ENCODE data around the gene ANLN.

The ANLN gene, protein sequence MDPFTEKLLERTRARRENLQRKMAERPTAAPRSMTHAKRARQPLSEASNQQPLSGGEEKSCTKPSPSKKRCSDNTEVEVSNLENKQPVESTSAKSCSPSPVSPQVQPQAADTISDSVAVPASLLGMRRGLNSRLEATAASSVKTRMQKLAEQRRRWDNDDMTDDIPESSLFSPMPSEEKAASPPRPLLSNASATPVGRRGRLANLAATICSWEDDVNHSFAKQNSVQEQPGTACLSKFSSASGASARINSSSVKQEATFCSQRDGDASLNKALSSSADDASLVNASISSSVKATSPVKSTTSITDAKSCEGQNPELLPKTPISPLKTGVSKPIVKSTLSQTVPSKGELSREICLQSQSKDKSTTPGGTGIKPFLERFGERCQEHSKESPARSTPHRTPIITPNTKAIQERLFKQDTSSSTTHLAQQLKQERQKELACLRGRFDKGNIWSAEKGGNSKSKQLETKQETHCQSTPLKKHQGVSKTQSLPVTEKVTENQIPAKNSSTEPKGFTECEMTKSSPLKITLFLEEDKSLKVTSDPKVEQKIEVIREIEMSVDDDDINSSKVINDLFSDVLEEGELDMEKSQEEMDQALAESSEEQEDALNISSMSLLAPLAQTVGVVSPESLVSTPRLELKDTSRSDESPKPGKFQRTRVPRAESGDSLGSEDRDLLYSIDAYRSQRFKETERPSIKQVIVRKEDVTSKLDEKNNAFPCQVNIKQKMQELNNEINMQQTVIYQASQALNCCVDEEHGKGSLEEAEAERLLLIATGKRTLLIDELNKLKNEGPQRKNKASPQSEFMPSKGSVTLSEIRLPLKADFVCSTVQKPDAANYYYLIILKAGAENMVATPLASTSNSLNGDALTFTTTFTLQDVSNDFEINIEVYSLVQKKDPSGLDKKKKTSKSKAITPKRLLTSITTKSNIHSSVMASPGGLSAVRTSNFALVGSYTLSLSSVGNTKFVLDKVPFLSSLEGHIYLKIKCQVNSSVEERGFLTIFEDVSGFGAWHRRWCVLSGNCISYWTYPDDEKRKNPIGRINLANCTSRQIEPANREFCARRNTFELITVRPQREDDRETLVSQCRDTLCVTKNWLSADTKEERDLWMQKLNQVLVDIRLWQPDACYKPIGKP

DNA sequence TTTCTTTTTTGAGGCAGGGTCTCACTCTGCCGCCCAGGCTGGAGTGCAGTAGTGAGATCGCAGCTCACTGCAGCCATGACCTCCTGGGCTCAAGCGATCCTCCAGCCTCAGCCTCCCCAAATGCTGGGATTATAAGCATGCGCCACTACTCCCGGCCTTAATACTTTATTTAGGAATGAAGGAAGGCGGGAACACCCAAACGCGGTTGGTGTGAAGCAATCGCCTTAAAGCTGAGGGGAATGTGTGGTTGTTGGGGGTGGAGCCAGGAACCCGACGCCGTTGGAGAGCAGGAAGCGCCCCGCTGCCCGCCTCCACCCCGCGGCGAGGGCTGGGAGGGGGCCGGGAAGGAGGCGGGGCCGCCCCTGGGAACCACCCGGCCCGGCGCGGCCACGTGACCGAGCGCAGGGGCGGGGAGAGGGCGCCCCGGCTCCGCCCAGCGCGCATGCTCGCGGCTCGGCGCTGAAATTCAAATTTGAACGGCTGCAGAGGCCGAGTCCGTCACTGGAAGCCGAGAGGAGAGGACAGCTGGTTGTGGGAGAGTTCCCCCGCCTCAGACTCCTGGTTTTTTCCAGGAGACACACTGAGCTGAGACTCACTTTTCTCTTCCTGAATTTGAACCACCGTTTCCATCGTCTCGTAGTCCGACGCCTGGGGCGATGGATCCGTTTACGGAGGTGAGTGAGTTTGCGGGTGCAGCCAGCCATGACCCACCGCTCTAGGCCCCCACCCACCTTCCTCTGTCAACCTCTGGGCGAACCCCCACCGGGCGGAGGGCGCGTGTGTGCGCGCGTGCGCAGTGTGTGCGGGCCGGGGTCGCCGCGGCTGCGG, at the start of gene ANLN:
Gene ANLN (plus strand): TSS at position 492 of the 828 bp plus-strand sequence. CDS start 165 bp downstream, at position 657.
- no peaks in the 10 kb centered on the region for H3K27me3 ChIP-seq (ENCODE audit: control insufficient read depth, insufficient read depth, low read length)
- no peaks in the 10 kb centered on the region for H3K36me3 ChIP-seq (ENCODE audit: control insufficient read depth, insufficient read depth, low read length)
- H3K4me3 ChIP-seq (ENCODE audit: low read length), result peak within 1 kb of the TSS; percentile 84
- no peak within 1 kb of the TSS for H3K9ac ChIP-seq (ENCODE audit: low read length)
- peaks cover 5% of the 10 kb centered on the region for H3K4me1 ChIP-seq (ENCODE audit: control insufficient read depth, insufficient read depth, low read length)
- peak within 1 kb of the TSS; percentile 74 for H3K27ac ChIP-seq (ENCODE audit: low read depth, low read length)

DNA sequence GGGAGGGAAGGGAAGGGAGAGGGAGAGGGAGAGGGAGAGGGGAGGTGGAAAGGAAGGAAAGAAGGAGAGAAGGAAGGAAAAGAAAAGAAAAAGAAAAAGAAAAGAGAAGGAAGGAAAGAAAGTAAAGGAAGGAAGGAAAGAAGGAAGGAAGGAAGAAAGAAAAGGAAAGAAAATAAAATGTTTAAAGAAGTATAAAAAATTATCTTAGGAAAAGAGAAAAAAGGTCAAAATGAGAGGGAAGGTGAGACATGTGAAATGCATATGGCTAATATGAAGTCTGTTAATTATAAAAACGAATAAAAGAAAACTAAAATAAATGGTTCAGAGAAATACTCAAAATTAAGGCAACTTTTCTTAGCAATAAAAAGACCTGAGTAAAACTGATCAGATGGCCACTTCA, 46.1 kb upstream of the ANLN start:
- H3K27ac ChIP-seq (ENCODE audit: low read depth, low read length), result no peak overlapping the region
- no peaks in the 10 kb centered on the region for H3K36me3 ChIP-seq (ENCODE audit: control insufficient read depth, insufficient read depth, low read length)
- H3K9ac ChIP-seq (ENCODE audit: low read length), result no peak overlapping the region
- H3K27me3 ChIP-seq (ENCODE audit: control insufficient read depth, insufficient read depth, low read length), result no peaks in the 10 kb centered on the region
- H3K4me3 ChIP-seq (ENCODE audit: low read length), result no peak overlapping the region
- H3K4me1 ChIP-seq (ENCODE audit: control insufficient read depth, insufficient read depth, low read length), result no peaks in the 10 kb centered on the region

DNA sequence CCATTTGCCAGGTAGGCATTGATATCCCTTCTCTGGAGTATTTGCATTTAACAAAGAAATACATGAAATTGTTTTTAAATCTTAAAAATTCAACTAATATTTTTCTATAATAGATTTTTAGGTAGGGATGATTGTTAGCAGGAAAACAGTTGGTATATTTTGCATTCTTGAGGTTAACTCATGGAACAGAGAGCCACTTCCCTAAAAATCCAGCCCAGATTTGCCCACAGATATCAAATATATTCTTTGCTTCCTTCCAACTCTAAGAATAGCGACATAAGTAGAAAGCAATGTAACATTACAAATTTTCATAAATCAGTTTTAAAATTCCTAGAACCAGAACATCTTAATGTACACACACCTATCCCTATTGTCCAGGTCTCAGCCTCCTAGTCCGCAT, 45.0 kb upstream of the ANLN start:
- no peaks in the 10 kb centered on the region for H3K4me1 ChIP-seq (ENCODE audit: control insufficient read depth, insufficient read depth, low read length)
- no peak overlapping the region for H3K27ac ChIP-seq (ENCODE audit: low read depth, low read length)
- H3K9ac ChIP-seq (ENCODE audit: low read length), result no peak overlapping the region
- H3K36me3 ChIP-seq (ENCODE audit: control insufficient read depth, insufficient read depth, low read length), result no peaks in the 10 kb centered on the region
- no peak overlapping the region for H3K4me3 ChIP-seq (ENCODE audit: low read length)
- H3K27me3 ChIP-seq (ENCODE audit: control insufficient read depth, insufficient read depth, low read length), result no peaks in the 10 kb centered on the region

DNA sequence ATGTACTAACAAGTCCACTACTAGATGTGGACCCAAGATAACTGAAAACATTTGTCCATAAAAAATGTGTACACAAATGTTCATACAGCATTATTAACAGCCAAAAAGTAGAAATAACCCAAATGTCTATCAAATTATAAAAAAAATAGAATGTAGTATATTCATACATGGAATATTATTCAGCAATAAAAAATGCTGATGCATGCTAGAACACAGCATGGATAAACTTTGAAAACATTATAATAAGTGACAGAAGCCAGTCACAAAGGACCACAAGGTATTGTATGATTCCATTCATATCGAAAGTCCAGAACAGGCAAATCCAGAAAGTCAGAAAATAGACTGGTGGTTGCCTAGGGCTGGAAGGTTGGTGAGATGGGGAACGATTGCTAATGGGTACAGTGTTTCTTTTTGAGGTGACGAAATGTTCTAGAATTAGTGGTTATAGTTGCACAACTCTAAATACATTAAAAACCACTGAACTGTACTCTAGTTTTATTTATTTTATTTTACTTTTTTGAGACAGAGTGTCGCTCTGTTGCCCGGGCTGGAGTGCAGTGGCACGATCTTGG, 43.3 kb upstream of the ANLN start:
- H3K27me3 ChIP-seq (ENCODE audit: control insufficient read depth, insufficient read depth, low read length), result no peaks in the 10 kb centered on the region

GRCh38 chr7:36348256-36348655, 41.4 kb upstream of the ANLN start:
- Histone ChIP-seq H3K27me3 (ENCODE audit: control insufficient read depth, insufficient read depth, low read length) (no peaks in the 10 kb centered on the region), H3K4me1 (ENCODE audit: control insufficient read depth, insufficient read depth, low read length) (no peaks in the 10 kb centered on the region), H3K27ac (ENCODE audit: low read depth, low read length) (no peak overlapping the region), H3K9ac (ENCODE audit: low read length) (no peak overlapping the region), H3K36me3 (ENCODE audit: control insufficient read depth, insufficient read depth, low read length) (no peaks in the 10 kb centered on the region), H3K4me3 (ENCODE audit: low read length) (no peak overlapping the region)

More for the DNA sequence above, 43.3 kb upstream of the ANLN start:
- H3K4me1 ChIP-seq (ENCODE audit: control insufficient read depth, insufficient read depth, low read length), result no peaks in the 10 kb centered on the region
- no peak overlapping the region for H3K9ac ChIP-seq (ENCODE audit: low read length)
- no peaks in the 10 kb centered on the region for H3K36me3 ChIP-seq (ENCODE audit: control insufficient read depth, insufficient read depth, low read length)
- H3K4me3 ChIP-seq (ENCODE audit: low read length), result no peak overlapping the region
- no peak overlapping the region for H3K27ac ChIP-seq (ENCODE audit: low read depth, low read length)

- Histone ChIP-seq H3K27ac (ENCODE audit: low read depth, low read length) (no peak overlapping the region), H3K27me3 (ENCODE audit: control insufficient read depth, insufficient read depth, low read length) (no peaks in the 10 kb centered on the region), H3K4me3 (ENCODE audit: low read length) (no peak overlapping the region), H3K4me1 (ENCODE audit: control insufficient read depth, insufficient read depth, low read length) (no peaks in the 10 kb centered on the region), H3K36me3 (ENCODE audit: control insufficient read depth, insufficient read depth, low read length) (no peaks in the 10 kb centered on the region), H3K9ac (ENCODE audit: low read length) (no peak overlapping the region)
These were observed 40.9 kb upstream of the ANLN start for GRCh38 chr7:36348771-36349170.

DNA sequence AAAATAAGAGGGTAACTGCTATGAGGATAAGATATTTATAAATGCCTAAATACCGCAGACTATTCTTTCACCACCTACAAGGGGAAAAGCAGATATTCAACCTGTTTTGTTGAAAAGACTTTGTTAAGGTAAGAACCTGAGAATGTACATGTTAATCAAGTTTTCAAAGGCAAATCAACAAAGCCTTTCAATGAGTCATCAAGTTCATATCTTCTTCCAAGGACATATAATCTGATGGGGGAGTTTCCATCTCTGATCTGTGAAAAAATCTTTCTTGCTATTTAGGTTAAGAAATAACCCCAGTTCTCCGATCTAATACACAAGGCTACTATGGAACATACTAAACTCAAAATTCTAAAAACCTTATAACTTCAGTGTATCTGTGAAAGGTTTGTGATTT, 40.0 kb upstream of the ANLN start:
- Histone ChIP-seq H3K4me1 (ENCODE audit: control insufficient read depth, insufficient read depth, low read length) (no peaks in the 10 kb centered on the region), H3K4me3 (ENCODE audit: low read length) (no peak overlapping the region), H3K36me3 (ENCODE audit: control insufficient read depth, insufficient read depth, low read length) (no peaks in the 10 kb centered on the region), H3K9ac (ENCODE audit: low read length) (no peak overlapping the region), H3K27ac (ENCODE audit: low read depth, low read length) (no peak overlapping the region), H3K27me3 (ENCODE audit: control insufficient read depth, insufficient read depth, low read length) (no peaks in the 10 kb centered on the region)

DNA sequence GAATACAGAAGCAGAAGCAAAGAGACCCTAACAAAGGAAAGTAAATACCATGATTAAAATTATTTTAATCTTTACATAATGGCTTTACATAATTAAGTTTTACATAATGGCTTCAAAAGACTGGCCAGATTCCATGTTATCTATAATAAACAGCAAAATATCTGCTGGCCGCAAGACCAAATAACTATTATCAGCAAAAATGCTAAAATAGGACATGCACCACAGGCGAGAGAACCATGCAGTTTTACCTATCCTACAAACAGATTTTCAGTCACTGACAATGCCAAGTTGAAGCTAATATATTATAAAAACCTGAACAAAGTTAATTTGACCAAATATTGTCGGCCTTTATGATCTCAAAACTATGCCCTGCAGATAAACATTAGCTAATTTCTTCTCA, 34.2 kb upstream of the ANLN start:
- Histone ChIP-seq H3K27ac (ENCODE audit: low read depth, low read length) (no peak overlapping the region), H3K36me3 (ENCODE audit: control insufficient read depth, insufficient read depth, low read length) (no peaks in the 10 kb centered on the region)

GRCh38 chr7:36357054-36357453, 32.6 kb upstream of the ANLN start:
- H3K27ac ChIP-seq (ENCODE audit: low read depth, low read length), result no peak overlapping the region
- no peaks in the 10 kb centered on the region for H3K36me3 ChIP-seq (ENCODE audit: control insufficient read depth, insufficient read depth, low read length)
- H3K9ac ChIP-seq (ENCODE audit: low read length), result no peak overlapping the region
- H3K4me3 ChIP-seq (ENCODE audit: low read length), result no peak overlapping the region
- H3K4me1 ChIP-seq (ENCODE audit: control insufficient read depth, insufficient read depth, low read length), result no peaks in the 10 kb centered on the region
- no peaks in the 10 kb centered on the region for H3K27me3 ChIP-seq (ENCODE audit: control insufficient read depth, insufficient read depth, low read length)

More for the DNA sequence above, 34.2 kb upstream of the ANLN start:
- no peaks in the 10 kb centered on the region for H3K27me3 ChIP-seq (ENCODE audit: control insufficient read depth, insufficient read depth, low read length)
- no peak overlapping the region for H3K9ac ChIP-seq (ENCODE audit: low read length)
- no peaks in the 10 kb centered on the region for H3K4me1 ChIP-seq (ENCODE audit: control insufficient read depth, insufficient read depth, low read length)
- H3K4me3 ChIP-seq (ENCODE audit: low read length), result no peak overlapping the region

DNA sequence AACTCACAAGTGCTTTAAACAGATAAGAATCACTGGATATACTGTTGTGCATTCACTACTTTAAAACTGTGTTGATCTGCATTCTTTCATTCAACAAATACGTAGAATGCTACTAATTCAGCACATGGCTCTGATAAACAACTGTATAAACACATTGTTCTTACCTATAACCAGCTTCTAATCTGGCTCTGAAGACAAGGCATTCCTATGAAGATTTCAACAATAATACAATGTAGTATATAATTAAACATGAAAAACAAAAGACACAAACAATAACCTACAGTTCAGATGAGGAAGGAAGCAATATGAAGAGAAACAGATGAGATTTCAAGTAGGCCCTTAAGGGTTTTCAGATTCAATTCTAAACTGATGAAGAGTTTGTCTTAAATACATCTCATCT, 31.1 kb upstream of the ANLN start:
- no peak overlapping the region for H3K9ac ChIP-seq (ENCODE audit: low read length)
- no peaks in the 10 kb centered on the region for H3K36me3 ChIP-seq (ENCODE audit: control insufficient read depth, insufficient read depth, low read length)
- H3K4me1 ChIP-seq (ENCODE audit: control insufficient read depth, insufficient read depth, low read length), result no peaks in the 10 kb centered on the region
- no peak overlapping the region for H3K27ac ChIP-seq (ENCODE audit: low read depth, low read length)
- no peaks in the 10 kb centered on the region for H3K27me3 ChIP-seq (ENCODE audit: control insufficient read depth, insufficient read depth, low read length)
- H3K4me3 ChIP-seq (ENCODE audit: low read length), result no peak overlapping the region

DNA sequence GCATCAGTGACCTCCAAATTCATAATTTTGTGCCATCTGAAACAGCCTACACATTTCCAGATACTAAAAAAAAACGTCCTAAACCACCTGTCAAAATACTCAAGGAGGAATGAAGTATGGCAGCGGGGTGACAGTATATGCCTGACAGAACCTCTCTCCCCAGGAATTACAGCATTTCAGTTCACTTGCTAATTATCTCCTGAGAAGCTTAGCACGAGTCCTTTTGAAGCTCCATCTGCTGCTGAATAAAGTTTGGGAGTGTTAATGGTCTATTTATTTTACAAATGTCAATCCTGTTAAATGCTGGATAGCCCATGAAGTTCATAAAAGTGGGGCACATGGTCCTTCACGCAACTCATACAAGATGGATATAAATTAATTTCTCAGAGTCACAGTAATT, 29.4 kb upstream of the ANLN start:
- Histone ChIP-seq H3K4me3 (ENCODE audit: low read length) (no peak overlapping the region), H3K4me1 (ENCODE audit: control insufficient read depth, insufficient read depth, low read length) (no peaks in the 10 kb centered on the region), H3K9ac (ENCODE audit: low read length) (no peak overlapping the region), H3K27me3 (ENCODE audit: control insufficient read depth, insufficient read depth, low read length) (no peaks in the 10 kb centered on the region), H3K27ac (ENCODE audit: low read depth, low read length) (no peak overlapping the region), H3K36me3 (ENCODE audit: control insufficient read depth, insufficient read depth, low read length) (no peaks in the 10 kb centered on the region)
